GM18502 (cell line): Measurements from ENCODE around the gene RAB18.
"Not testable (repeated sequence)": the region's sequence is repeated elsewhere in the genome, so short reads cannot be mapped to it uniquely, and the experiment has no call there.

Source experiments
- ATAC-seq: cut with Tn5 transposase; IDR thresholded peaks from one replicate; pipeline ENCODE4 v1.9.1; 2021; ENCODE audit warnings: mild to moderate bottlenecking; ENCODE audit not compliant: unreplicated experiment, poor library complexity

Gene RAB18

DNA sequence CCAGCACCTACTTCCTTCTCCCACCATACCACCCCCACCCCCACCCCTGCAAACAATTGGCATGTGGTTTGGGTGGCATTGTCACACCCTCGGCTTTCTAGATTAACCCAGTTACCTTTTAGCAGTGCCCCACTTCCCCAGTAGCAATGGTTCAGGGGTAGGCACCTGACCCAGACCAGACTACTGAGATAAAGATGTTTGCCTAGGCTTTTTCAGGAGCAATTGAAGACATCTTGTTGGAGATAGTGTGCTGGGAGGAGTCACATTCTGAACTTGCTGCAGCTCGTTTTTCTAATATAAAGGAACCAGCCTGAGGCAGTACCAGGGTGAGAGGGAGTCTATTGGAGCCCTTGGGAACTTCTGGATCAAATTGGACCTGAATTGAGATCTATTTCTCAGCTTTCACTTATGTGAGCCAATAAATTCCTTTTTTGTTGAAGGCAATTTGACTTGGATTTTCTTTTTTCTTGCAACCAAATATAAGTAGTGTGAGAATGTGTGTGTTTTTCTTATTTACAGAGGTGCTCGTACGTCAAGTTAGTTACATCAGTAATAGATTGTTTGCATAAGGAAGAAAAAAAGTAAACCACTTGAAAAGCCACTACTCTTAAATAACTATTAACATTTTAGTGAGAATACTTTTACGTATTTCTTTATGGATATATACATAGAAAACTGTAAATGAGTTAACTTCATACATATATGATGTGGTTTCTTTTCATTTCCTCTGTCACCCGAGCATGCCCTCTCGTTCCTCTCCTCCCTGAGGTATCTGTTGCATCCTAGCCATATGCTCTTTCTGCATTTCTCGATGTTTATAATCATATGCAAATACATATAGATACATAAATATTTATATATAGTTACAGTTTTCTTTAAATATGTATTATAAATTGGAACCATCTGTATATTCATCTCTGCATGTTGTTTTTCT lies 38.0 kb downstream of the RAB18 start:
- ATAC-seq = no peak

DNA sequence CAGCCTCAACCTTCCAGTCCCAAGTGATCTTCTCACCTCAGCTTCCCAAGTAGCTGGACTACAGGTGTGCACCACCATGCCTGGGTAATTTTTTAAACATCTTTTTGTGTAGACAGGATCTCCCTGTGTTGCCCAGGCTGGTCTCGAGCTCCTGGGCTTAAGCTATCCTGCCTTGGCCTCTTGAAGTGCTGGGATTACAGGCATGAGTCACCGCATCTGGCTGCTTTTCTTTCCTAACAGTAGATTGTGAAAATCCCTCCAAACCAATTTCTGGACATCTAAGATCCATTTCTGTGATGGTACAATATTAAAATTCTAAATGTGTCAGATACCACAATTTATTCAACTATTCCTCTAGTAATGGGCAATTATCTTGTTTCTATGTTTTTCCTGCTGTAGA lies 38.7 kb downstream of the RAB18 start:
- no peak for ATAC-seq

DNA sequence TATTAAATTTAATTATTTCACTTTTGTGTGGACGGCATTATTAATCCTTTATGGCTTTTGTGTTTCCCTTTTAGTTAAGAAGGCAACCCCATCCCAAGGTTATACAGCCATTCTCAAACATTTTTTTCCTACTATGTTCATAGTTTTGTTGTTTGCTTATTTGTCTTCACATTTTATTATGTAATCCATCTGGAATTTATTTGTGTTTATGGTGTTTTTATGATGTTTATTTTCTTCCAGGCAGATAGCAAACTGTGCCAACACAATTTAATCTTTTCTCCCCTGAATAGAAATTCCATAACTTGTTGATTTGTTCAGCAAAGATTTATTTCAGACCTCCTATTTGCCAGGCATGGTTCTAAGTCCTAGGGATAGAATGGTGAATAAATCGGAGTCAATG lies 42.9 kb downstream of the RAB18 start:
- no peak for ATAC-seq

DNA sequence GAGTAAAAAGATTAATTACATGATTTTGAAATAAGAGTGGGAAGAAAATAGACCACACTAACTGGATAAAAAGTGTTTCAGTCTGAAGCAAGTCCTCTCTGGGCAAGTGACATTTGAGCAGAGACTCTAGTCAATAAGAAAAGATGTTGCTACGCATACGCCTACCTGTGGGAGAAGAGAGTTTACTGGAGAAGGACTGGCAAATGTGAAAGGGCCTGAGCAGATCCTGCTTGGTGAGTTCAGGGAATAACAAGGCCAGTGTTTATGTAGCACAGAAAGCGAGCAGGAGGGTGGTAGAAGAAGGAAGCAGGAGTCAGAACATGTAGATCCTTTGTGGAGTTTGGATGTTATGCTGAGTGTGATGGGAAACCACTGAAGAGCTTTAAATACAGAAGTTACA lies 43.4 kb downstream of the RAB18 start:
- no peak for ATAC-seq

DNA sequence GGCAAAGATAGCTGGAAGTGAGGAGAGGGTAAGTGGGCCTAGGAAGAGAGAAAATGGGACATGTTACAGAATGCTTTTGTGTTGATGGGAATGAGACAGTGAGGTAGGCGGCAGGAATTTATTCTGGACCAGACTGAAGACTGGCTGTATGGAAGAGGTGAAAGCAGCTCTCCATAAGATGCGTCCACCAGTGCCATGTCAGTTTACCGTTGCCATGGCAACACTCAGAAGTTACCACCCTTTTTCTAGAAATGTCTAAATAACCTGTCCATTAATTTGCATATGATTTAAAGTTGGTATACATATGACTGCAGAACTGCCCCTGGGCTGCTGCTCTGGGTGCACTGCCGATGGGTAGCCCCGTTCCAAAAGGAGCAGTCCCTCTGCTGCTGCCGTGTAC lies 46.7 kb downstream of the RAB18 start:
- ATAC-seq = no peak

DNA sequence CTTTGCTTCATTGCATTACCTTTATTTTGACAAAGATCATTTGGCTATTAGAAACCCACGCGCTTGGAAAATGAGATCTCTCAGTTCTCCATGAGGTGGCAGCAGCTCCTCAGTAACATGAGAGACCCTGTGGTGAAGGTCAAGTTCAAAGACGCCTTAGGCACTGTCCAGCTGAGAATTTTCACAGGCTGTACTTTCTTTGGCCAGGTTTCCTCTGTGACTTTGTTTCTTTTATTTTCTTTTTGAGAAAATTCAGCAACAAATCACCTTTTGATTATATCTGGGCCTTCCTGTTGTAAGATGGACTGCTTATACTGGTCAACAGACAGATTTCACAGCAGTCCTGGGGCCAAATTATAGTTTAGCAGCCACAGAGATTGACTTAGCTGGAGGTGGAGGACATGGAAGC lies 54.5 kb downstream of the RAB18 start:
- peak; percentile 70 for ATAC-seq

DNA sequence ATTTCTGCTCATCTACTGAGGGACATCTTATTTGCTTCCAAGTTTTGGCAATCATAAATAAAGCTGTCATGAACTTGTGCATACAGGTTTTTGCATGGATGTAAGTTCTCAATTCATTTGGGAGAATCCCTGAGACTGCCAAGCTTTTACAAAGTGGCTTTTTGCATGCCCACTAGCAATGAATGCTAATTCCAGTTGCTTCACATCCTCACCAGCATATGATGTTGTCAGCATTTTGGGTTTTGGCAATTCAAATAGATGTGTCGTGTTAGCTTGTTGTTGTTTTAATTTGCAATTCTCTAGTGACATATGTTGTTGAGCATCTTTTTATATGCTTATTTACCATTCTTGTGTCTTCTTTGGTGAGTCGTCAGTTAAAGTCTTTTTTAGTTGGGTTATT lies 57.2 kb downstream of the RAB18 start:
- ATAC-seq = no peak

DNA sequence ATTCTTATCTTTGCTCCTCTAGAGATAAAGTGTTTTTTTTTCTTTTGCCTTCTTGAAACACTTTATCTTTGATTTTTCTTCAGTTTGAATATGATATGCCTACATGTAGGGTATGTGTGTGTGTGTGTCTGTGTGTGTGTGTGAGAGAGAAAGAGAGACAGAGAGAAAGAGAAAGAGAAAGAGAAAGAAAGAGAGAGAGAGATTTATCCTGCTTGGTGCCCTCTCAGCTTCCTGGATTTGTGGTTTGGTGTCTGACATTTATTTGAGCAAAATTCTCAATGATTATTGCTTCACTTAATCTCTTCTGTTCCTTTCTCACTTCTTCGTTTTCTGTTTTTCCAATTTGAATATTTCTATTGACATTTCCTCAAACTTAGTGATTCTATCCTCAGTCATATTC lies 60.3 kb downstream of the RAB18 start:
- no peak for ATAC-seq

DNA sequence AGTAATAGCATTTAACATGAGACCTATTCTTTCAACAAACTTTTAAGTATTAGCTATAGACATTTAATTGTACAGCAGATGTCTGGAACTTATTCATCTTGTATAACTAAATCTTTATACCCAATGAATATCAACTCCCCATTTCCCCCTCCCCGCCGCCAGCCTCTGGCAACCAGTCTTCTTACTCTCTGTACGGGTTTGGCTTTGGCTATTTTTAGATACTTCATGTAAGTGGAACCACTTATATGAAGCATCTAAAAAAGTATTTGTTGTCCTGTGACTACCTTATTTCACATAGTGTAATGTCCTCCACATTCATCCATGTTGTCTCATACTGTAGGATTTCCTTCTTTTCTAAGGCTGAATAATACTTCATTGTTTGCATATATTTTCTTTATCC lies 60.8 kb downstream of the RAB18 start:
- no peak for ATAC-seq

DNA sequence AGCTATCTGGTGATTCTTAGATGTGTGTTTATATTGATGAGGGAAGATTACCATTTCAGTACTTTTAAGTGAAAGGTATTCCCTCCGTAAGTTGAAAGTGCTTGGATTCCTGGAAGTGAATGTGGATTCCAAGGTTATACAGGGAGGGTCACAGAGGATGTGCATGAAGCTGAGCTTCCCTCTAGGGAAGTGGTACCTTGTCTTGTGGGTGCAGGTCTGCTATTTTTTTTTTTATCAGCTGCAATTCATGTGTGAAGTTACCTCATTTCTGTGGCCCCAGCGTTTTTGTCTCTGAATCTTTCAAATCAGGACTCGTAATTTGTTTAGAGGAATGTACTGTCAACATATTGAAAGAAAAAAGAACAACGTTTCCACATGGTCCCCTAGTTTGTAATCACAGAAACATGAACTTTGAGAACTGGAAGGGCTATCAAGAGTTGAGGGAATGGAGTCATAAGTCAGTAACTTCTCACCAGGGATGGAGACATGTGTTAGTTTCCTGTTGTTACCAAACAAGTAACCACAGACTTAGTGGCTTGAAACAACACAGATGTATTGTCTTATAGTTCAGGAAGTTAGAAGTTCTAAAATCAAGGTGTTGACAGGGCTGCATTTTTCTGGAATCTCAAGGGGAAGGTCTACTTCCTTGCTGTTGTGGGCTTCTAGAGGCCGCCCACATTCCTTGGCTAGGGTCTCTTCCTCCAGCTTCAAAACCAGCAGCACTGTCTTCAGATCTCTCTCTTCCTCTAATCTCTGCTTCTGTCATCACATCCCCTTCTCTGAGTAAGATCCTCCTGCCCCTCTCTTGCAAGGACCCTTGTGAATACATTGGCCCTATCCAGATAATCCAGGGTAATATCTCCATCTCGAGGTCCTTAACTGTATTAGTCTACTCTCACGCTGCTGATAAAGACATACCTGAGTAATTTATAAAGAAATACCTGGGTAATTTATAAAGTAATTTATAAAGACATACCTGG lies 64.4 kb downstream of the RAB18 start:
- ATAC-seq = no peak

DNA sequence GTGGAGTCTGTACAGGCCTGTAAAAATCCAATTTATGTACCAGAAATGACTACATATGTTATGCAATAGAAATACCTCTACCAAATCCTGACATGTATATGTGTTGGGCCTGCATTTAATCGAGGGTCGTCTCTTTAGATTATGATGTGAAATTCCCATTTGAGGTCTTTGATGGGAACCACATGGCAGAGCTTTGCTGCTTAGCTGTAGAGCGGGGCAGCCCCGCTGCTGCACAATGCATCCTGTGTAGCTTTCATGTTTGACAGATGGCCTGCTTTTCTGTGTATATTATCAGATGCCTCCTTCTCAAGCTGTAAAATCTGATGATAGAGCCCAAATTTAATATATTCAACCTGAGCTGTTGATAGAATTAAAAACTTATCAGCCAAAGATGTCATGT lies 65.8 kb downstream of the RAB18 start:
- no peak for ATAC-seq

DNA sequence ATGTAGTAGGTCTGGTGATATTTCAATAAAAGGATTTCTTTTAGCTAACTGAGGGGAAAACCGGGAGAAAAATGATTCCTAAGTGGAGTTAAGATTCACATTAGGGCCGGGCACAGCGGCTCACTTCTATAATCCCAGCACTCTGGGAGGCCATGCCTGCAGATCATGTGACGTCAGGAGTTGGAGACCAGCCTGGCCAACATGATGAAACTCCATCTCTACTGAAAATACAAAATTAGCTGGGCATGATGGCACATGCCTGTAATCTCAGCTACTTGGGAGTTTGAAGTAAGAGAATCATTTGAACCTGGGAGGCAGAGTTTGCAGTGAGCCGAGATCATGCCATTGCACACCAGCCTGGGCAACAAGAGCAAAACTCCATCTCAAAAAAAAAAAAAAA lies 72.9 kb downstream of the RAB18 start:
- ATAC-seq = not testable (repeated sequence)

DNA sequence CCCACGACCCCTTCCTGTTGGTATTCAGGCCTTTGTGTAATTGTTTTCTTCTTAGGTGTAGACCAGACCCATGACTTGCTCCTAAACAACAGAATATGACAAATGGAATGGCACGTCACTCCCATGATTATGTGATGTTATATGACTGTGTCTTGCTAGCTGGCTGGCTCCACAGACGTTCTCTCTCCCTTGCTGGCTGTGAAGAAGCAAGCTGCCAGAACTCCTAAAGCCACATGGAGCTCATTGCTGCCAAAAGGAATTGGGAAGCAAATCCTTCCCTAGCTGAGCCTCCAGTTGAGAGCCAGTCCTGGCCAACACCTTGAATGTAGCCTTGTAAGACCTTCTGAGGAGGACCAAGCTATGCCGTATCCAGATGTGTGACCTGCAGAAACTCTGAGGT lies 74.2 kb downstream of the RAB18 start:
- ATAC-seq = no peak

DNA sequence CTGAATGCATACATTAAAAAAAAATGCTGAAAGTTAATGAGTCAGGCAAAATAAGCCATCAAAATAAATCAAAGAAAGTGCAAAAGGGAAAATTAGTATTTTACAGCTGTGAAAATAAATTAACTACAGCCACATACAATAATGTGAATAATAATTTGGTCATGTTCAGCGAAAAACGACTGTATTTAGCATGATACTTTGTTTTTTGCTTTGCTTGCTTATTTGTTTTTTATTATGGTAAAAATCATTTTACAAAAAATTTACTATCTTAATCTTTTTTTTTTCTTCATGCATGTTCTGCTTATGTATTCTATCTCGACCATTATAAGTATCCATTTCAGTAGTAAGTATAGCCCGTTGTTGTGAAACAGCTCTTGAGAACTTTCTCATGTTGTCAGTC lies 77.1 kb downstream of the RAB18 start:
- ATAC-seq = no peak

DNA sequence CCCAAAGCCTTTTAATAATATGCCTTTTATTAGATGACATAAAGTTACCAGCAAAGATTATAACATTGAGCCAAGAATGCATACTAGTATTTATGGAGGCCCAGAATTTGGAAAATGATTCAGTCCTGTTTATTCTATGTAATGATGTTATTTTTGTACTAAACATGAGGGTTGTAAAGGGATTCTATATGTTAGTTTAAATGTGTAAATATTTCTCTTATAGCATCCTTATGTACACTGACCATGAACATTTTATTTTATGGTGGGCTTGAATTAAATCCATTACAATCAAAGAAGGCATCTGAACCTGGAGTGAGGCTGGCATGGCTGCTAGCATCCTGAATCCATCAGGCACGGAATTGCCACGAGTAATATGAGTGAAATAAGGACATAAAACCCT lies 80.2 kb downstream of the RAB18 start:
- ATAC-seq = no peak
